ENCODE results near the gene POLR1A.
A peak's percentile ranks its signal among the peaks of the same experiment; 100 is the strongest.

The POLR1A gene

DNA sequence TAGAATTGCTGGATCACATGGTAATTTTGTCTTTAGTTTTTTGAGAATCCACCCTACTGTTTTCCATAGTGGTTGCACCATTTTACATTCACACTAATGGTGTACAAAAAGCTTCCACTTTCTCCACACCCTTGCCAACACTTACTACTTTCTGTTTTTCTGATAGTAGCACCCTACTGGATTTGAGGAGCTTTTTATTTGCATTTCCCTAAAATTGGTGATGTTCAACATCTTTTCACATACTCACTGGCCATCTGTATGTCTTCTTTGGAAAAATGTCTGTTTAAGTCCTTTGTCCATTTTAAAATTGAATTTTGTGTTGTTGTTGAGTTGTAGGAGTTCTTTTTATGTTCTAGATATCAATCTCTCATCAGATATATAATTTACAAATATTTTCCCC lies 3.5 kb downstream of the POLR1A start:
- TF ChIP-seq, protein P1, sequence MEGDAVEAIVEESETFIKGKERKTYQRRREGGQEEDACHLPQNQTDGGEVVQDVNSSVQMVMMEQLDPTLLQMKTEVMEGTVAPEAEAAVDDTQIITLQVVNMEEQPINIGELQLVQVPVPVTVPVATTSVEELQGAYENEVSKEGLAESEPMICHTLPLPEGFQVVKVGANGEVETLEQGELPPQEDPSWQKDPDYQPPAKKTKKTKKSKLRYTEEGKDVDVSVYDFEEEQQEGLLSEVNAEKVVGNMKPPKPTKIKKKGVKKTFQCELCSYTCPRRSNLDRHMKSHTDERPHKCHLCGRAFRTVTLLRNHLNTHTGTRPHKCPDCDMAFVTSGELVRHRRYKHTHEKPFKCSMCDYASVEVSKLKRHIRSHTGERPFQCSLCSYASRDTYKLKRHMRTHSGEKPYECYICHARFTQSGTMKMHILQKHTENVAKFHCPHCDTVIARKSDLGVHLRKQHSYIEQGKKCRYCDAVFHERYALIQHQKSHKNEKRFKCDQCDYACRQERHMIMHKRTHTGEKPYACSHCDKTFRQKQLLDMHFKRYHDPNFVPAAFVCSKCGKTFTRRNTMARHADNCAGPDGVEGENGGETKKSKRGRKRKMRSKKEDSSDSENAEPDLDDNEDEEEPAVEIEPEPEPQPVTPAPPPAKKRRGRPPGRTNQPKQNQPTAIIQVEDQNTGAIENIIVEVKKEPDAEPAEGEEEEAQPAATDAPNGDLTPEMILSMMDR (IDR thresholded peaks at IDR 0.05; ENCODE audit: low read depth, low read length) = no peak
- TF ChIP-seq, protein P2, sequence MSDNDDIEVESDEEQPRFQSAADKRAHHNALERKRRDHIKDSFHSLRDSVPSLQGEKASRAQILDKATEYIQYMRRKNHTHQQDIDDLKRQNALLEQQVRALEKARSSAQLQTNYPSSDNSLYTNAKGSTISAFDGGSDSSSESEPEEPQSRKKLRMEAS (IDR thresholded peaks at IDR 0.05; ENCODE audit: low read depth, low read length) = no peak
- TF ChIP-seq POLR2A (IDR thresholded peaks at IDR 0.05; ENCODE audit: extremely low read depth, insufficient read length) = no peak
- no peak for TF ChIP-seq MYC (IDR thresholded peaks at IDR 0.05; ENCODE audit: low read depth, low read length)
- DNase-seq (ENCODE audit: low read depth) = no peak
- no peak overlapping the region for H3K4me3 ChIP-seq (ENCODE audit: low read depth, low read length)

DNA sequence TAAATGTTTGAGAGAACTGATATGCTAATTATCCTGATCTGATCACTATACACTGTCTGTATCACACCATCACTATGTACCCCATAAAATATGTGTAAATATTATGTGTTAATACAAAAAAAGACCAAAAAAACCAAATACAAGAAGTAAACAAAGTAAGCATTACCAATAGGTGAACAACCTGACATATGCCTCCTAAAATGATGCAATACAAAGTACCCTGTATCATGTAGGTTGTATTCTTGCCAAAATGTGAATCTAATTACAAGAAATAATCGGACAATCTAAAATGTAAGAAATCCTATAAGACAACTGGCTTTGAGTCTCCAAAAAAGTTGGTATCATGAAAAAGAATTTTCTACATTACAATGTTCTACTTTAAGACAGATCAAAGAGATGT lies 7.8 kb downstream of the POLR1A start:
- no peak overlapping the region for H3K4me3 ChIP-seq (ENCODE audit: low read depth, low read length)
- TF ChIP-seq MYC (IDR thresholded peaks at IDR 0.05; ENCODE audit: low read depth, low read length) (no peak), POLR2A (IDR thresholded peaks at IDR 0.05; ENCODE audit: extremely low read depth, insufficient read length) (no peak)
- TF ChIP-seq, protein P2 (IDR thresholded peaks at IDR 0.05; ENCODE audit: low read depth, low read length) = no peak
- TF ChIP-seq, protein P1 (IDR thresholded peaks at IDR 0.05; ENCODE audit: low read depth, low read length) = no peak
- no peak for DNase-seq (ENCODE audit: low read depth)

DNA sequence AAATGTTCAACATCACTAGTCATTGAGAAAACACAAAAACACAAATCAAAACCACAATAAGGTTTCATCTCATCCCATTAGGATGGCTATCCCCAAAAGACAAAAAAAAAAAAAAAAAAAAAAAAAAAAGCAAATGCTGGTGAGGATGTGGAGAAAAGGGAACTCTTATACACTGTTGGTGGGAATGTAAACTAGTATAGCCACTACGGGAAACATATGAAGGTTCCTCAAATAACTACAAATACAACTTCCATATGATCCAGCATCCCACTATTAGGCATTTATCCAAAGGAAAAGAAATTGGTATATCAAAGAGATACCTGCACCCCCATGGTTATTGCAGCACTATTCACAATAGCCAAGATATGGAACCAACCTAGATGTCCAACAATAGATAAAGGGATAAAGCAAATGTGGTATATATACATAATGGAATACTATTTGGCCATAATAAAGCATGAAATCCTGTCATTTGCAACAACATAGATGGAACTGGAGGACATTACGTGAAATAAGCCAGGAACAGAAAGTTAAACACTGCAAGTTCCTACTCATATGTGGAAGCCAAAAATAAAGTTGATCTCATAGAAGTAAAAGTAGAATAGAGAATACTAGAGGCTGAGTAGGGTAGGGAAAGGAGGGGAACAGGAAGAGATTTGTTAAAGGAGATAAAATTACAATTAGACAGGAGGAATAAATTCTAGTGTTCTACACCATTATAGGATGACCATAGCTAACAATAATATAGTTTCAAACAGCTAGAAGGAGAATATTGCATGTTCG lies 8.4 kb downstream of the POLR1A start:
- DNase-seq (ENCODE audit: low read depth) = no peak
- TF ChIP-seq, protein P1 (IDR thresholded peaks at IDR 0.05; ENCODE audit: low read depth, low read length) = no peak
- TF ChIP-seq, protein P2 (IDR thresholded peaks at IDR 0.05; ENCODE audit: low read depth, low read length) = no peak
- TF ChIP-seq POLR2A (IDR thresholded peaks at IDR 0.05; ENCODE audit: extremely low read depth, insufficient read length) (no peak), MYC (IDR thresholded peaks at IDR 0.05; ENCODE audit: low read depth, low read length) (no peak)
- no peak overlapping the region for H3K4me3 ChIP-seq (ENCODE audit: low read depth, low read length)

DNA sequence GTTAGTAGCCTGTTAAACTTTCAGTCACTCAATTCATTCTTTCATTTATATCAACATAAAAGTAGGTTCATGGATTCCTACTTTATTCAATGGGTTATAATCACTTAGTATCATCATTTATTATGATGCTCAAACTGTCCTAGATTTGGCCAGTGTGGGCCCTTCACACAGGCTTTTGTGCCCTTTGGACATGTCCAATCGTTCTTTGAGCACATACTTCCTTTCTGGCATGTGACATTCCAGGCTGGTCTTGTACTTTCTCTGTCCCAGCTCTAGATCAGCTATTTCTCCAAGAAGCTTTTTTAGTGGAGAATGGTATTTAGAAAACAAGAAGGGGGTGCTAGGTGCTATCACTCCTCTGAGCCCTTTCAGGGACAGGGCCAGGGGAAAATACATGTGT lies 11.5 kb downstream of the POLR1A start:
- no peak for TF ChIP-seq POLR2A (IDR thresholded peaks at IDR 0.05; ENCODE audit: extremely low read depth, insufficient read length)
- TF ChIP-seq, protein P1 (IDR thresholded peaks at IDR 0.05; ENCODE audit: low read depth, low read length) = no peak
- no peak for DNase-seq (ENCODE audit: low read depth)
- no peak overlapping the region for H3K4me3 ChIP-seq (ENCODE audit: low read depth, low read length)

DNA sequence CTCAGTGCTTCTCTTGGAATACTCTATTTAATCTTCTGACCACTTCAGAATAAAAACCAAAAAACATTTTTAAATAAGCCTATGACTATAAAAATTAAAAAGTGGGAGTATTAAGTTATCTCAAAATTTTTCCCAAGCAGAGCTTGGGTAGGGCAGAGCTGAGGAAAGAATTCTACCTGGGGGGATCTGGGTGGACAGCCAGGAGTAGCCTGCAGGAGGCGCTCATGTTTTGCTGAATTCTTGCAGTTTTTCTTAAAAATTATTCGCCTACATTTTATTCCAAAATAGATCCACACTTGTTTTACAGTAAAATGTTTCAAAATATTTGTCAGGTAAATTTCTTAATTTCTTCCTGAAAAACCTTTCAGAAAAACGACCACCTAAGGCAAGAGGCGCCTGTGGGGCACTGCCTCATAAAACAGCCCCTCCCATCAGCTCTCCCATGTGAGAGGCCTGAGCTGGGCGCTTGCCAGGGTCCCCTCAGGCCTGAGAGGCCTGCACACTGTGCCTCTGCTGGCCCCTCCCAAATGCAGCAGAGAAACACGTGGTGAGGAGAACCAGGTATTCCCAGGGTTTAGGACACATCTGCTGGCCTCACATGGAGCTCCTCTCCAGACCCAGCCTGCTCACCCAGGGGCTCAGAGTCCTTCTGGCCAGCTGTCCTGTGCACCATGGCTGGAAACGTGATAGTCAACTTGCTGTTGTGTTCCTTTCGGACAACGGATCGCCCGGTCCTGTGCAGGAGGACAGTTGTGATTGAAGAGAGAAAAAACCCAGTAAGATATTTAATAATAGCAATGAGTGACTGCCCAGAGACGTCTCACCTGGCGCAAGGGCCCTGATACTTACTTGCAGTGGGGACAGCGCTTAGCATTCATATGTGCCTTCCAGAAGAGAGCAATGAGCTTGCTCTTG lies 17.5 kb downstream of the POLR1A start:
- H3K4me3 ChIP-seq (ENCODE audit: low read depth, low read length) = no peak overlapping the region
- TF ChIP-seq, protein P1 (IDR thresholded peaks at IDR 0.05; ENCODE audit: low read depth, low read length) = peak; percentile 49
- no peak for TF ChIP-seq MYC (IDR thresholded peaks at IDR 0.05; ENCODE audit: low read depth, low read length)
- no peak for TF ChIP-seq POLR2A (IDR thresholded peaks at IDR 0.05; ENCODE audit: extremely low read depth, insufficient read length)
- TF ChIP-seq, protein P2 (IDR thresholded peaks at IDR 0.05; ENCODE audit: low read depth, low read length) = no peak
- no peak for DNase-seq (ENCODE audit: low read depth)

Data from NB4 (cell line).